ENCODE measurements around the gene CDH4.

The CDH4 gene

GRCh38 chr20:61251529-61252393, at the start of gene CDH4:
Gene CDH4 (plus strand): TSS chr20:61252261.
- DNase-seq (ENCODE audit: low read depth in 2 of 2), result no peak

GRCh38 chr20:61203320-61203719, 48.7 kb upstream of the CDH4 start:
- DNase-seq (ENCODE audit: low read depth in 2 of 2), result no peak

GRCh38 chr20:61204206-61204605, 47.9 kb upstream of the CDH4 start:
- no peak for DNase-seq (ENCODE audit: low read depth in 2 of 2)

- DNase-seq (ENCODE audit: low read depth in 2 of 2), result no peak
These were observed 46.3 kb upstream of the CDH4 start for GRCh38 chr20:61205769-61206168.

- DNase-seq (ENCODE audit: low read depth in 2 of 2), result no peak
These were observed 41.2 kb upstream of the CDH4 start for GRCh38 chr20:61210862-61211261.

- DNase-seq (ENCODE audit: low read depth in 2 of 2), result no peak
These were observed 34.2 kb upstream of the CDH4 start for GRCh38 chr20:61217848-61218247.

GRCh38 chr20:61219021-61219431, 33.0 kb upstream of the CDH4 start:
- DNase-seq (ENCODE audit: low read depth in 2 of 2), result no peak

GRCh38 chr20:61220131-61220530, 31.9 kb upstream of the CDH4 start:
- DNase-seq (ENCODE audit: low read depth in 2 of 2), result no peak

- DNase-seq (ENCODE audit: low read depth in 2 of 2), result no peak
These were observed 31.3 kb upstream of the CDH4 start for GRCh38 chr20:61220626-61221325.

GRCh38 chr20:61222699-61223098, 29.4 kb upstream of the CDH4 start:
- no peak for DNase-seq (ENCODE audit: low read depth in 2 of 2)

GRCh38 chr20:61223121-61223520, 28.9 kb upstream of the CDH4 start:
- DNase-seq (ENCODE audit: low read depth in 2 of 2), result no peak

- DNase-seq (ENCODE audit: low read depth in 2 of 2), result no peak
These were observed 21.9 kb upstream of the CDH4 start for GRCh38 chr20:61230166-61230565.

- no peak for DNase-seq (ENCODE audit: low read depth in 2 of 2)
These were observed 18.5 kb upstream of the CDH4 start for GRCh38 chr20:61233590-61233989.

- no peak for DNase-seq (ENCODE audit: low read depth in 2 of 2)
These were observed 17.7 kb upstream of the CDH4 start for GRCh38 chr20:61234224-61234890.

GRCh38 chr20:61236713-61237112, 15.3 kb upstream of the CDH4 start:
- DNase-seq (ENCODE audit: low read depth in 2 of 2), result no peak

- no peak for DNase-seq (ENCODE audit: low read depth in 2 of 2)
These were observed 13.2 kb upstream of the CDH4 start for GRCh38 chr20:61238813-61239212.

- no peak for DNase-seq (ENCODE audit: low read depth in 2 of 2)
These were observed 11.2 kb upstream of the CDH4 start for GRCh38 chr20:61240814-61241213.

- DNase-seq (ENCODE audit: low read depth in 2 of 2), result no peak
These were observed 7.8 kb upstream of the CDH4 start for GRCh38 chr20:61244213-61244612.

- no peak for DNase-seq (ENCODE audit: low read depth in 2 of 2)
These were observed 5.8 kb upstream of the CDH4 start for GRCh38 chr20:61246269-61246668.

- no peak for DNase-seq (ENCODE audit: low read depth in 2 of 2)
These were observed 2.4 kb upstream of the CDH4 start for GRCh38 chr20:61249626-61250025.

GRCh38 chr20:61252601-61253263, 671 bp downstream of the CDH4 start:
- DNase-seq (ENCODE audit: low read depth in 2 of 2), result no peak

- DNase-seq (ENCODE audit: low read depth in 2 of 2), result no peak
These were observed 1.2 kb downstream of the CDH4 start for GRCh38 chr20:61253264-61253639.
